CD14-positive monocyte (primary cell): ENCODE measurements around the gene NINL. TPM values are rescaled to one million over a fixed set of nuclear protein-coding genes. Genes with fewer than 3 reads are reported as not detected.

Source experiments
- DNase-seq, 3 donors: peaks; one replicate each; pipeline ENCODE4 v3.0.0-alpha.2; 2011 to 2022
- H2AFZ ChIP-seq: 2 replicates; pipeline ENCODE4 v1.6.0; 2012; ENCODE audit warnings: mild to moderate bottlenecking, low read depth, low read length, inconsistent platforms; ENCODE audit not compliant: insufficient read depth, poor library complexity, severe bottlenecking
- H3K27ac ChIP-seq, 2 donors: 1 replicate in 1 of 2; 2 replicates in 1 of 2; pipeline ENCODE4 v1.5.1; 2012 to 2013; ENCODE audit warnings: low read length in 2 of 2, control low read depth in 1 of 2, inconsistent platforms in 1 of 2, low read depth in 1 of 2, mild to moderate bottlenecking in 1 of 2
- H3K27me3 ChIP-seq, 2 donors: one replicate each; pipeline versions ENCODE4 v1.6.0 to v1.6.1; 2011 to 2013; ENCODE audit warnings: low read length in 2 of 2; ENCODE audit not compliant: control insufficient read depth in 2 of 2, insufficient read depth in 2 of 2
- H3K36me3 ChIP-seq, 2 donors: replicated peaks in 1 of 2; 1 replicate in 1 of 2; 2 replicates in 1 of 2; pipeline versions ENCODE4 v1.5.1 to v1.6.1; 2012 to 2013; ENCODE audit warnings: low read length in 2 of 2, control low read depth in 1 of 2, inconsistent platforms in 1 of 2, mild to moderate bottlenecking in 1 of 2; ENCODE audit not compliant: insufficient read depth in 2 of 2, control insufficient read depth in 1 of 2
- H3K4me1 ChIP-seq, 2 donors: 1 replicate in 1 of 2; 2 replicates in 1 of 2; pipeline versions ENCODE4 v1.5.1 to v1.6.1; 2012 to 2013; ENCODE audit warnings: low read length in 2 of 2, control low read depth in 1 of 2, inconsistent platforms in 1 of 2, mild to moderate bottlenecking in 1 of 2, moderate library complexity in 1 of 2; ENCODE audit not compliant: insufficient read depth in 2 of 2, control insufficient read depth in 1 of 2
- H3K4me2 ChIP-seq: replicated peaks from 2 replicates; pipeline ENCODE3; 2012; ENCODE audit warnings: low read length, moderate library complexity, mild to moderate bottlenecking; ENCODE audit not compliant: poor library complexity, severe bottlenecking; ENCODE audit errors: extremely low read depth
- H3K4me3 ChIP-seq, 3 experiments: fragments of 200-600 bp in 1 of 3; sonication (generic) in 1 of 3; replicated peaks in 1 of 3; 1 replicate in 2 of 3; 2 replicates in 1 of 3; pipeline ENCODE4 v1.5.1; 2011 to 2013; ENCODE audit warnings: low read length in 3 of 3, mild to moderate bottlenecking in 3 of 3, control low read depth in 2 of 3, low read depth in 2 of 3, inconsistent platforms in 1 of 3, moderate library complexity in 1 of 3
- H3K79me2 ChIP-seq: 2 replicates; pipeline ENCODE4 v1.6.0; 2012; ENCODE audit warnings: mild to moderate bottlenecking, control low read depth, inconsistent platforms, low read length, moderate library complexity; ENCODE audit not compliant: insufficient read depth
- H3K9ac ChIP-seq: 2 replicates; pipeline ENCODE4 v1.6.0; 2017; ENCODE audit warnings: low read length, mild to moderate bottlenecking; ENCODE audit not compliant: insufficient read depth, poor library complexity, severe bottlenecking
- H3K9me3 ChIP-seq, 2 donors: replicated peaks in 1 of 2; 1 replicate in 1 of 2; 2 replicates in 1 of 2; pipeline versions ENCODE4 v1.5.1 to v1.6.1; 2012 to 2013; ENCODE audit warnings: low read length in 2 of 2, control low read depth in 1 of 2; ENCODE audit not compliant: control insufficient read depth in 1 of 2, insufficient read depth in 1 of 2
- H4K20me1 ChIP-seq: 2 replicates; pipeline ENCODE4 v1.6.0; 2012; ENCODE audit warnings: mild to moderate bottlenecking, low read length, control low read depth, moderate library complexity; ENCODE audit not compliant: insufficient read depth
- H3K27ac Mint-ChIP-seq, 7 donors: one replicate each; pipeline ENCODE4 v1.8.0; 2020; ENCODE audit warnings: mild to moderate bottlenecking in 7 of 7, mixed read lengths in 7 of 7, moderate library complexity in 6 of 7, inconsistent platforms in 2 of 7
- H3K27me3 Mint-ChIP-seq, 3 donors: one replicate each; pipeline ENCODE4 v1.8.0; 2021 to 2022; ENCODE audit warnings: low read depth in 3 of 3, mild to moderate bottlenecking in 3 of 3, mixed read lengths in 3 of 3, moderate library complexity in 3 of 3, inconsistent platforms in 1 of 3
- H3K36me3 Mint-ChIP-seq, 2 donors: one replicate each; pipeline ENCODE4 v1.8.0; 2020; ENCODE audit warnings: mixed read lengths in 2 of 2, inconsistent platforms in 1 of 2, mild to moderate bottlenecking in 1 of 2
- H3K4me1 Mint-ChIP-seq: one replicate; pipeline ENCODE4 v1.8.0; 2020; ENCODE audit warnings: mild to moderate bottlenecking, mixed read lengths
- H3K4me3 Mint-ChIP-seq, 2 donors: one replicate each; pipeline ENCODE4 v1.8.0; 2020; ENCODE audit warnings: mild to moderate bottlenecking in 2 of 2, mixed read lengths in 2 of 2, moderate library complexity in 1 of 2
- H3K9me3 Mint-ChIP-seq, 7 donors: one replicate each; pipeline ENCODE4 v1.8.0; 2020 to 2022; ENCODE audit warnings: mixed read lengths in 7 of 7, mild to moderate bottlenecking in 6 of 7, moderate library complexity in 6 of 7, inconsistent platforms in 2 of 7
- WGBS: methylation state at CpG from one replicate; pipeline ENCODE4 v1.1.5; 2013; ENCODE audit warnings: missing lambda C conversion rate; ENCODE audit not compliant: insufficient coverage; 5-methylcytosine and 5-hydroxymethylcytosine counted together
- intact Hi-C, 2 donors: fragments of 100-400 bp; cut with micrococcal nuclease; formaldehyde crosslinking; loops; one replicate each; pipeline versions ENCODE4 v1.15.0 to v1.15.1; 2023
- polyA plus RNA-seq, 3 donors: library from polyadenylated mRNA; depleted of rRNA in 1 of 3; unstranded in 2 of 3; stranded (reverse) in 1 of 3; fragments of 300-500 nt in 2 of 3; fragments of >200 nt in 1 of 3; fragmentation: Illumina TruSeq in 2 of 3; gene quantifications; 1 replicate in 2 of 3; 2 replicates in 1 of 3; pipeline ENCODE4 v1.2.3, GENCODE V29; 2012 to 2021
- TF ChIP-seq, protein P1 (sequence below): fragments of 200-600 bp; IDR thresholded peaks from one replicate; pipeline ENCODE4 v1.8.0; 2022; ENCODE audit warnings: antibody characterized with exemption, mild to moderate bottlenecking

The NINL gene
- polyA plus RNA-seq, 3 donors = 0.08 to 0.15 TPM; not detected in 1

DNA sequence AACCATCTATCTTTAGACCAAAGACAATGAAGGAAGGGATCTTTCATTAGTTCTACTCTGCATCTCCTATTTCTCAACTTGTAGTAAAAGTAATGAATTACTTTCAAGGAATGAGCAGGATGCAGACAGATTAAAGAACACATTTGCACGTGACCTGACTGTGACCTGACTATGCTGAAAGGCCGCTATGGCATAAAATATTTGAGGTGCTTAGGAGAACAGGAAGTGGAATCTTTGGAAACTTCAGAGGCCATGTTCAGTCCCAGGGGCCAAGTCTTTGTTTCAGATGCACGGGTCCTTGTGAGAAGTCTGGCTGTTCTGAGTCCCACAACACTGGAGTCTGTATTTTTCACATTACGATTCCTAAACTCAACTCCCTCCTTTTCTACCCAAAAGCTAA lies 41.0 kb downstream of the NINL start:
- Histone ChIP-seq H3K4me3 (no peak overlapping the region), H4K20me1 (no peaks in the 10 kb centered on the region), H3K27me3 (no peaks in the 10 kb centered on the region), H2AFZ (no peak overlapping the region), H3K27ac (no peak overlapping the region), H3K36me3 (no peaks in the 10 kb centered on the region), H3K4me1 (peaks cover 7 to 9% of the 10 kb centered on the region in 2 donors), H3K9me3 (no peaks in the 10 kb centered on the region), H3K79me2 (no peaks in the 10 kb centered on the region), H3K9ac (no peak overlapping the region), H3K4me2 (no peak overlapping the region)
- H3K4me1 Mint-ChIP-seq = peaks cover 13% of the 10 kb centered on the region
- H3K4me3 Mint-ChIP-seq = no peak overlapping the region
- no peak overlapping the region for H3K27ac Mint-ChIP-seq
- H3K9me3 Mint-ChIP-seq = no peaks in the 10 kb centered on the region
- no peak for DNase-seq
- 93% methylated on average over 2 of the region's 4 CpGs for WGBS
- H3K27me3 Mint-ChIP-seq = peaks cover 0 to 3% (median 2%) of the 10 kb centered on the region in 3 donors
- no peaks in the 10 kb centered on the region for H3K36me3 Mint-ChIP-seq
- TF ChIP-seq, protein P1, sequence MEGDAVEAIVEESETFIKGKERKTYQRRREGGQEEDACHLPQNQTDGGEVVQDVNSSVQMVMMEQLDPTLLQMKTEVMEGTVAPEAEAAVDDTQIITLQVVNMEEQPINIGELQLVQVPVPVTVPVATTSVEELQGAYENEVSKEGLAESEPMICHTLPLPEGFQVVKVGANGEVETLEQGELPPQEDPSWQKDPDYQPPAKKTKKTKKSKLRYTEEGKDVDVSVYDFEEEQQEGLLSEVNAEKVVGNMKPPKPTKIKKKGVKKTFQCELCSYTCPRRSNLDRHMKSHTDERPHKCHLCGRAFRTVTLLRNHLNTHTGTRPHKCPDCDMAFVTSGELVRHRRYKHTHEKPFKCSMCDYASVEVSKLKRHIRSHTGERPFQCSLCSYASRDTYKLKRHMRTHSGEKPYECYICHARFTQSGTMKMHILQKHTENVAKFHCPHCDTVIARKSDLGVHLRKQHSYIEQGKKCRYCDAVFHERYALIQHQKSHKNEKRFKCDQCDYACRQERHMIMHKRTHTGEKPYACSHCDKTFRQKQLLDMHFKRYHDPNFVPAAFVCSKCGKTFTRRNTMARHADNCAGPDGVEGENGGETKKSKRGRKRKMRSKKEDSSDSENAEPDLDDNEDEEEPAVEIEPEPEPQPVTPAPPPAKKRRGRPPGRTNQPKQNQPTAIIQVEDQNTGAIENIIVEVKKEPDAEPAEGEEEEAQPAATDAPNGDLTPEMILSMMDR = no peak
- intact Hi-C loops = no loop called here

DNA sequence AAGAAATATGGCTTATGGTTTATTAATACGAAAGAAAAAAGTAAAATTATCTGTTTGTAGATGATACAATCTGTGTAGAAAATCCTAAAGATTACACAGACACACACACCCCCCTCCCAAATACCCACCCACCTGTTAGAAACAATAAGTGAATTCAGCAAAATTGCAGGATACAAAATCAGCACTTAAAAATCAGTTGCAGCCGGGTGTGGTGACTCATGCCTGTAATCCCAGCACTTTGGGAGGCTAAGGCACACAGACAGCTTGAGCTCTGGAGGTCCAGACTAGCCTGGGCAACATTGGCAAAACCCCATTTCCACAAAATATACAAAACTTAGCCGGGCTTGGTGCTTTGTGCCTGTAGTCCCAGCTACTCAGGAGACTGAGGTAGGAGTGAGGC lies 42.3 kb downstream of the NINL start:
- H3K79me2 ChIP-seq = no peaks in the 10 kb centered on the region
- TF ChIP-seq, protein P1 = no peak
- no peaks in the 10 kb centered on the region for H3K9me3 ChIP-seq
- no peaks in the 10 kb centered on the region for H4K20me1 ChIP-seq
- no peak overlapping the region for H3K27ac ChIP-seq
- H3K4me2 ChIP-seq = no peak overlapping the region
- no peak overlapping the region for H2AFZ ChIP-seq
- no peak for DNase-seq
- Mint-ChIP-seq H3K27me3 (peaks cover 0 to 5% (median 2%) of the 10 kb centered on the region in 3 donors), H3K4me3 (no peak overlapping the region), H3K36me3 (no peaks in the 10 kb centered on the region), H3K9me3 (no peaks in the 10 kb centered on the region), H3K4me1 (peaks cover 13% of the 10 kb centered on the region), H3K27ac (peak overlapping the region in 1 of 7 donors; percentile 69)
- peaks cover 7 to 9% of the 10 kb centered on the region in 2 donors for H3K4me1 ChIP-seq
- H3K4me3 ChIP-seq = no peak overlapping the region
- intact Hi-C loops = no loop called here
- no peaks in the 10 kb centered on the region for H3K27me3 ChIP-seq
- H3K9ac ChIP-seq = no peak overlapping the region
- WGBS = 57% methylated on average over 1 of the region's 3 CpGs
- no peaks in the 10 kb centered on the region for H3K36me3 ChIP-seq
